ENCODE results near the gene RTEL1.
"Not testable (repeated sequence)": the region's sequence is repeated elsewhere in the genome, so short reads cannot be mapped to it uniquely, and the experiment has no call there.

RTEL1 gene

GRCh38 chr20:63657937-63658748 is at the start of gene RTEL1:
Gene RTEL1, plus strand, starts transcription at chr20:63658312. Its CDS starts 1,091 bp downstream, at chr20:63659403.
- H3K9me3 ChIP-seq (ENCODE audit: low read length), result no peaks in the 10 kb centered on the region
- H3K36me3 ChIP-seq (ENCODE audit: insufficient read depth, low read length), result peaks cover 19% of the 10 kb centered on the region
- H3K4me1 ChIP-seq (ENCODE audit: insufficient read depth, low read length), result peaks cover 24% of the 10 kb centered on the region
- H2AFZ ChIP-seq (ENCODE audit: low read depth, low read length), result peak within 1 kb of the TSS; percentile 60
- H3K27me3 ChIP-seq (ENCODE audit: insufficient read depth, low read length), result no peaks in the 10 kb centered on the region
- H3K4me3 ChIP-seq (ENCODE audit: low read length), result peak within 1 kb of the TSS; percentile 85

DNA sequence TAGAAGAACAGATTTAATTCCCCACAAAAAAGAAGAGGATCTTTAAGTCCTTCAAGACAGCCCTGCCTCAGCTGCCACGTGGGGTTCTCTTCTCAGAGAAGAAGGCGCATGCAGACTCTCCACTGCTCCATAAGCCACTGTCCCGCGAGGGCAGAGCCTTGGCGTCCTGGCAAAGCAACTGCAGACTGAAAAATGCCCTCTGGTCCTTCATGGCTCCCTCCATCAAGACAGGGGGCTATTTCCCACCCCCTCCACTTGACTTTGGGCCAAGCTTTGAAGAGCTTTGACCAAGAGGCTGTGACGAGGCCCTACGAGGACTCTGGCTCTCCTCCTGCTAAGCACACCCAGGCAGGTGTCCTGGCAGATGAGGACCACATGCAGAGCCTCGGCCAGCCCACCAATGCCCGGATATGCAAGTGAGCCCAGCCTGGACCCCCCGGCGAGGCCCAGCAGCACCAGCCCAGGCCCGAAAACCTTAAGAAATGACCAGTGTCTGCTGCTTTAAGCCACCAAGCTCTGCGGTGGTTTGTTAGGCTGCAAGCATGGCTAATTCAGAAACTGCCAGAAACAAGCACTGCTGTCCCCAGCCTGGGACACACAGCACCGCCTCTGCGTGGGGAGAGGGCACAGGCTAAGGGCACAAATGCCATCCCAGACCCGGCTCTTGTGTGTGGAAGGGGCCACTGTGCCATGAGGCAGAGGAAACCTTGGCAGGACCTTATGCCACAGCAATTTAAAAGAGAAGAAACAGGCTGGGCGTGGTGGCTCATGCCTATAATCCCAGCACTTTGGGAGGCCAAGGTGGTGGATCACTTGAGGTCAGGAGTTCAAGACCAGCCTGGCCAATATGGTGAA is 47.3 kb upstream of the RTEL1 start:
- Histone ChIP-seq H3K9me3 (ENCODE audit: low read length) (peaks cover 8% of the 10 kb centered on the region), H3K4me1 (ENCODE audit: insufficient read depth, low read length) (no peaks in the 10 kb centered on the region), H3K27me3 (ENCODE audit: insufficient read depth, low read length) (no peaks in the 10 kb centered on the region), H3K4me3 (ENCODE audit: low read length) (no peak overlapping the region), H2AFZ (ENCODE audit: low read depth, low read length) (no peak overlapping the region), H3K36me3 (ENCODE audit: insufficient read depth, low read length) (peaks cover 30% of the 10 kb centered on the region)

DNA sequence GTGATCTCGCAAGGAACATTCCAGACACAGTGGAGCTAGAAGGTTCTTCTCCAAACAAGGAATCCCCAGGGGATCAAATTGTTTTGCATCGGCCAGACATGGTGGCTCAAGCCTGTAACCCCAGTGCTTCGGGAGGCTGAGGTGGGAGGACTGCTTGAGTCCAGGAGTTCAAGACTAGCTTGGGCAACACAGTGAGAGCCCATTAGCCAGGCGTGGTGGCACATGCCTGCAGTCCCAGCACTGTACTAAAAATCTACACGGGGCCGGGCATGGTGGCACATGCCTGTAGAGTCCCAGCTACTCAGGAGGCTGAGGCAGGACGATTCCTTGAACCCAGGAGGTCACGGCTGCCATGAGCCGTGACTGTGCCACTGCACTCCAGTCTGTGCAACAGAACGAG is 46.5 kb upstream of the RTEL1 start:
- no peaks in the 10 kb centered on the region for H3K27me3 ChIP-seq (ENCODE audit: insufficient read depth, low read length)
- no peak overlapping the region for H2AFZ ChIP-seq (ENCODE audit: low read depth, low read length)
- peaks cover 8% of the 10 kb centered on the region for H3K9me3 ChIP-seq (ENCODE audit: low read length)
- H3K4me3 ChIP-seq (ENCODE audit: low read length), result no peak overlapping the region
- H3K36me3 ChIP-seq (ENCODE audit: insufficient read depth, low read length), result peaks cover 34% of the 10 kb centered on the region
- no peaks in the 10 kb centered on the region for H3K4me1 ChIP-seq (ENCODE audit: insufficient read depth, low read length)

DNA sequence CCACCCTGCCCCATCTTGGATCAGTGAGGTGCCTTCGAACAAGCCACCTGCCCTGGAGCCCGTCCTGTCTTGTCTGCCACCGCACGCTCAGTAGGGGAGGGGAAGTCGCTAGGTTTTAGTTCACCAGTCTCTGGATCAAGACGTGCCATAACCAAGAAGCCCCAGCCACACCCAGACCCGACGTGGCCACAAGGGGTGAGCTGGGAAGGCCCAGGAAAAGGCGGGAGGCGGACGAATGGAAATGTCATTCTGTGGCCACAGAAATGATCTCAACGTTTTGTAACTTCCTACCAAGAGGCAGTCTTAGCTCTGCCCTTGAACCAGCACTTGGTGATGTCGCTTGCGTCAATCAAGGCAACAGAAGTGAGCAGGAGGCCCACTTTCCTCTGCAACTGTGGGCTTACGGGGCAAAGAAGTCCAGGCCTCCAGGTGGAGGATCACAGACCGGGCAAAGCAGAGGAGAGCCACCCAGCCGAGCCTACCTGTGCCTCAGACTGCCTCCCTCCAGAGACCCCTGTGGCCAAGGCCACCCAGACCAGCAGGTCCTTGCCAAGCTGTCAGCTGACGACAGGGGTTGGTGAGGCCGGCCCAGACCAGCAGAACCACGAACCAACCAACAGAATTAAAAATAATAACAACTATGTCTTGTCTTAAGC is 45.7 kb upstream of the RTEL1 start:
- peaks cover 14% of the 10 kb centered on the region for H3K9me3 ChIP-seq (ENCODE audit: low read length)
- H3K36me3 ChIP-seq (ENCODE audit: insufficient read depth, low read length), result peaks cover 41% of the 10 kb centered on the region
- H2AFZ ChIP-seq (ENCODE audit: low read depth, low read length), result no peak overlapping the region
- no peaks in the 10 kb centered on the region for H3K27me3 ChIP-seq (ENCODE audit: insufficient read depth, low read length)
- no peaks in the 10 kb centered on the region for H3K4me1 ChIP-seq (ENCODE audit: insufficient read depth, low read length)
- H3K4me3 ChIP-seq (ENCODE audit: low read length), result no peak overlapping the region

GRCh38 chr20:63613863-63614594 is 44.1 kb upstream of the RTEL1 start:
- Histone ChIP-seq H3K9me3 (ENCODE audit: low read length) (peaks cover 17% of the 10 kb centered on the region), H3K36me3 (ENCODE audit: insufficient read depth, low read length) (peaks cover 55% of the 10 kb centered on the region)
- H3K4me3 ChIP-seq (ENCODE audit: low read length); H3K4me1 ChIP-seq (ENCODE audit: insufficient read depth, low read length); H3K27me3 ChIP-seq (ENCODE audit: insufficient read depth, low read length); H2AFZ ChIP-seq (ENCODE audit: low read depth, low read length): not testable (repeated sequence)

DNA sequence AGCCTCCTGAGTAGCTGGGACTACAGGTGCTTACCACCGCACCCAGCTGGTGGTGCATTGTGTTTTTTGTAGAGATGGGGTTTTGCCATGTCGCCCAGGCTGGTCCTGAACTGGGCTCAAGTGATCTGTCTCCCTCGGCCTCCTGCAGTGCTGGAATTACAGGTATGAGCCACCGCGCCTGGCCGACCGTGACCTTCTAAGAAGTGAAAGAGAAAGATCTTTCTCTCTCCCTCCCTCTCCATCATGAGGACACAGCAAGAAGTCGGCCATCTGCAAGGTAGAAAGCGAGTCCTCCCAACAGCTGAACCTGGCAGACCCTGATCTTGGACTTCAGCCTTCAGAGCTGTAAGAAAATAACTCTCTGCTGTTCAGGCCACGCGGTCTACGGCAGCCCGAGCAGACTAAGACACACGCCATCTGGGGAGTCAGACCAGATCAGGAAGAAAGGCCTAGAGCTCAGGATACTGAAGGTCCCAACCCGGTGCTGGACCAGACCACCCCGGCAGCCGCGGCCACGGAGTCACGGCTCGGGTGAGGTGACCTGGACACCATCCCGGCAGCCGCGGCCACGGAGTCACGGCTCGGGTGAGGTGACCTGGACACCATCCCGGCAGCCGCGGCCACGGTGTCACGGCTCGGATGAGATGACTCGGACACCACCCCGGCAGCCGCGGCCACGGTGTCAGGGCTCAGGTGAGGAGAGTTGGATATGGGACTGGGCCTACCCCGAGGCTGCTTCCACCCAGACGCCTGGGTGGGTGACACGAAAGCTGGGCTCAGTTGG is 40.8 kb upstream of the RTEL1 start:
- Histone ChIP-seq H3K4me3 (ENCODE audit: low read length) (no peak overlapping the region), H3K9me3 (ENCODE audit: low read length) (peaks cover 17% of the 10 kb centered on the region), H3K4me1 (ENCODE audit: insufficient read depth, low read length) (no peaks in the 10 kb centered on the region), H3K36me3 (ENCODE audit: insufficient read depth, low read length) (peaks cover 53% of the 10 kb centered on the region), H2AFZ (ENCODE audit: low read depth, low read length) (no peak overlapping the region), H3K27me3 (ENCODE audit: insufficient read depth, low read length) (no peaks in the 10 kb centered on the region)

DNA sequence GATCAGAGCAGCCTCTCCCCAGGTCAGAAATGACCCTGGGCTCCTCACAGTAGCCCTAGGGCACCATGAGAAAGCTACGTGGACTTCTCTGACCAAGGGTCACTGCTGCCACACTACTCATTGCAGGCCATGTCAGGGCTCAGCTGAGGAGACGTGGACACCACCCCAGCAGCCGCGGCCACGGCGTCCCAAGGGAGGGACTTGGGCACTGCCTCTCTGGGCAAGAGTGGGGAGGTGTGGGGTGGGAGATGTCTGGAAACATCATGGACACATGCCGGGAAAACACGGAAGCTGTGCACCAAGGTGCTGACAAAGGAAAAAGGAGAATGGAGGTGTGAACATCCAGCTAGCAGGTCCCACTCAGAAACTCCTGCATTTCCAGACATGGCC is 40.2 kb upstream of the RTEL1 start:
- Histone ChIP-seq H3K27me3 (ENCODE audit: insufficient read depth, low read length) (no peaks in the 10 kb centered on the region), H3K9me3 (ENCODE audit: low read length) (peaks cover 17% of the 10 kb centered on the region), H3K4me1 (ENCODE audit: insufficient read depth, low read length) (no peaks in the 10 kb centered on the region), H2AFZ (ENCODE audit: low read depth, low read length) (no peak overlapping the region), H3K36me3 (ENCODE audit: insufficient read depth, low read length) (peaks cover 48% of the 10 kb centered on the region), H3K4me3 (ENCODE audit: low read length) (no peak overlapping the region)

- H3K27me3 ChIP-seq (ENCODE audit: insufficient read depth, low read length), result no peaks in the 10 kb centered on the region
- H3K4me1 ChIP-seq (ENCODE audit: insufficient read depth, low read length), result no peaks in the 10 kb centered on the region
- peaks cover 44% of the 10 kb centered on the region for H3K36me3 ChIP-seq (ENCODE audit: insufficient read depth, low read length)
- no peak overlapping the region for H2AFZ ChIP-seq (ENCODE audit: low read depth, low read length)
- H3K4me3 ChIP-seq (ENCODE audit: low read length), result no peak overlapping the region
- peaks cover 17% of the 10 kb centered on the region for H3K9me3 ChIP-seq (ENCODE audit: low read length)
Observed at GRCh38 chr20:63618291-63618980, 39.7 kb upstream of the RTEL1 start.

GRCh38 chr20:63619086-63619485 is 39.0 kb upstream of the RTEL1 start:
- Histone ChIP-seq H3K27me3 (ENCODE audit: insufficient read depth, low read length) (no peaks in the 10 kb centered on the region), H3K4me1 (ENCODE audit: insufficient read depth, low read length) (no peaks in the 10 kb centered on the region), H3K36me3 (ENCODE audit: insufficient read depth, low read length) (peaks cover 41% of the 10 kb centered on the region), H3K4me3 (ENCODE audit: low read length) (no peak overlapping the region), H2AFZ (ENCODE audit: low read depth, low read length) (no peak overlapping the region), H3K9me3 (ENCODE audit: low read length) (peaks cover 17% of the 10 kb centered on the region)

DNA sequence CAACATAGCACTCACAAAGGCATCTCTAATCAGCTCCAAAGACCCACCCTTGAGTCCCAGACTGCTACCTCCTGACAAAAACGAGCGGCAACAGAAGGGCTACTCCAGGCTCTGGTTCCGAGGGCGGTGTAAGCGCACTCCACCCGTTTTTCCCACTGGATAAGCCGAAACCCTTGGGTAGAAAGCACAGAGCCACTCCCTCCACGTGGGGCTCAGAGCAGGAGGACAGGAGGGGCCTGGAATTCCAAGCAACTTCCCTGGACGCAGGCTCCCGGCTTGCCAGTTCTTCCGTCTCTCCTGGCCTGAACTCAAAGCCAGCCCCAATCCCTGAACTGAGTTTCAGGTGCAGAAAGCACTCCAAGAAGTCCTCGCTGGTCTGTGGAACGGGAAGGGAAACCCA is 38.6 kb upstream of the RTEL1 start:
- peaks cover 3% of the 10 kb centered on the region for H3K4me1 ChIP-seq (ENCODE audit: insufficient read depth, low read length)
- no peaks in the 10 kb centered on the region for H3K27me3 ChIP-seq (ENCODE audit: insufficient read depth, low read length)
- H3K9me3 ChIP-seq (ENCODE audit: low read length), result peaks cover 17% of the 10 kb centered on the region
- peaks cover 41% of the 10 kb centered on the region for H3K36me3 ChIP-seq (ENCODE audit: insufficient read depth, low read length)
- no peak overlapping the region for H3K4me3 ChIP-seq (ENCODE audit: low read length)
- no peak overlapping the region for H2AFZ ChIP-seq (ENCODE audit: low read depth, low read length)

GRCh38 chr20:63620991-63621390 is 37.1 kb upstream of the RTEL1 start:
- H3K9me3 ChIP-seq (ENCODE audit: low read length), result peaks cover 8% of the 10 kb centered on the region

More at GRCh38 chr20:63620991-63621390, 37.1 kb upstream of the RTEL1 start:
- Histone ChIP-seq H2AFZ (ENCODE audit: low read depth, low read length) (no peak overlapping the region), H3K36me3 (ENCODE audit: insufficient read depth, low read length) (peaks cover 29% of the 10 kb centered on the region), H3K4me1 (ENCODE audit: insufficient read depth, low read length) (peaks cover 7% of the 10 kb centered on the region), H3K27me3 (ENCODE audit: insufficient read depth, low read length) (no peaks in the 10 kb centered on the region), H3K4me3 (ENCODE audit: low read length) (no peak overlapping the region)
